CD4-positive, CD25-positive, alpha-beta regulatory T cell (primary cell): Measurements from ENCODE around the gene CMIP. TPM values are rescaled to one million over a fixed set of nuclear protein-coding genes. Genes with fewer than 3 reads are reported as not detected.

Source experiments
- ATAC-seq, 2 donors: fragments of 150-1000 bp; cut with Tn5 transposase; one replicate each; pipeline ENCODE4 v1.10.0; 2021; ENCODE audit warnings: low read depth in 2 of 2, moderate number of reproducible peaks in 2 of 2, moderate library complexity in 1 of 2
- DNase-seq, 3 donors: peaks; one replicate each; pipeline versions ENCODE4 v3.0.0 to v3.0.0-alpha.2; 2012 to 2022; ENCODE audit warnings: mixed read lengths in 1 of 3
- H3K27ac ChIP-seq: one replicate; pipeline ENCODE4 v1.7.0; 2013; ENCODE audit warnings: mild to moderate bottlenecking, low read length; ENCODE audit not compliant: insufficient read depth, poor library complexity, severe bottlenecking
- H3K27me3 ChIP-seq: one replicate; pipeline ENCODE4 v1.7.0; 2013; ENCODE audit warnings: low read length; ENCODE audit not compliant: control insufficient read depth, insufficient read depth
- H3K36me3 ChIP-seq: one replicate; pipeline ENCODE4 v1.7.0; 2013; ENCODE audit warnings: mild to moderate bottlenecking, low read length, moderate library complexity; ENCODE audit not compliant: control insufficient read depth, insufficient read depth
- H3K4me1 ChIP-seq: 2 replicates; pipeline ENCODE4 v1.7.0; 2013; ENCODE audit warnings: mild to moderate bottlenecking, low read length; ENCODE audit not compliant: insufficient read depth, control insufficient read depth, poor library complexity, severe bottlenecking
- H3K4me3 ChIP-seq: one replicate; pipeline ENCODE4 v1.7.0; 2013; ENCODE audit warnings: low read depth, mild to moderate bottlenecking, low read length, moderate library complexity
- H3K9me3 ChIP-seq, 2 experiments: 1 replicate in 1 of 2; 2 replicates in 1 of 2; pipeline ENCODE4 v1.7.0; 2013; ENCODE audit warnings: low read length in 2 of 2, mild to moderate bottlenecking in 1 of 2, moderate library complexity in 1 of 2; ENCODE audit not compliant: control insufficient read depth in 2 of 2
- H3K27ac Mint-ChIP-seq, 3 donors: one replicate each; pipeline ENCODE4 v1.8.0; 2020 to 2022; ENCODE audit warnings: mild to moderate bottlenecking in 3 of 3, mixed read lengths in 3 of 3, moderate library complexity in 2 of 3
- H3K27me3 Mint-ChIP-seq: one replicate; pipeline ENCODE4 v1.8.0; 2022; ENCODE audit warnings: mild to moderate bottlenecking, mixed read lengths
- H3K36me3 Mint-ChIP-seq: one replicate; pipeline ENCODE4 v1.8.0; 2020; ENCODE audit warnings: mixed read lengths
- H3K4me1 Mint-ChIP-seq, 4 donors: one replicate each; pipeline ENCODE4 v1.8.0; 2020 to 2022; ENCODE audit warnings: mixed read lengths in 4 of 4, mild to moderate bottlenecking in 1 of 4
- H3K4me3 Mint-ChIP-seq, 4 donors: one replicate each; pipeline ENCODE4 v1.8.0; 2020 to 2022; ENCODE audit warnings: mild to moderate bottlenecking in 4 of 4, mixed read lengths in 4 of 4, moderate library complexity in 3 of 4
- H3K9me3 Mint-ChIP-seq, 7 donors: one replicate each; pipeline ENCODE4 v1.8.0; 2020 to 2022; ENCODE audit warnings: mixed read lengths in 7 of 7, mild to moderate bottlenecking in 3 of 7, moderate library complexity in 2 of 7
- polyA plus RNA-seq, 4 donors: library from polyadenylated mRNA; unstranded; fragments of 300-500 nt; fragmentation: Illumina TruSeq; gene quantifications; one replicate each; pipeline ENCODE4 v1.2.3, GENCODE V29; 2021
- total RNA-seq: library from RNA; stranded (reverse); gene quantifications from one replicate; pipeline ENCODE4 v1.2.3, GENCODE V29; 2022

CMIP gene
- total and polyA plus RNA-seq, 5 donors from 2014 or later: 0.21 to 49.7 (median 0.94) TPM

DNA sequence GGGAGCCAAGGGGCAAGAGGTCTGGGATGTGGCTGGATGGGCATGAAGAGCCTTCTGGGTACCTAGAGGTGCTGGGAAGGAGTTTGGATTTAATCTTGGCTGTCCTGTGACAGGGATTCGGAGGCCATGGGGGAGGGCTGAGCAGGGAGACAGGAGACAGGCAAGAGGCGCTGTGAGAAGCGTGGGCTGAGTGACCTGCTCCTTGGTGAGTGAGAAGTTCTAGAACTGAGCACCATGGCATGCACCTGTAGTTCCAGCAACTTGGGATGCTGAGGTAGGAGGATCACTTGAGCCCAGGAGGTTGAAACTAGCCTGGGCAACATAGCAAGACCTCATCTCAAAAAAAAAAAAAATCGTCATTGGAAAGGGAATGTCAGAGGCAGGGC, 256.2 kb downstream of the CMIP start:
- Histone ChIP-seq H3K27me3 (no peaks in the 10 kb centered on the region), H3K36me3 (peaks cover 29% of the 10 kb centered on the region), H3K4me1 (no peaks in the 10 kb centered on the region), H3K27ac (no peak overlapping the region), H3K4me3 (no peak overlapping the region), H3K9me3 (no peaks in the 10 kb centered on the region)
- Mint-ChIP-seq H3K27ac (peak overlapping the region in 2 of 3 donors; percentile 60 to 77), H3K27me3 (no peaks in the 10 kb centered on the region), H3K36me3 (peaks cover 40% of the 10 kb centered on the region), H3K4me3 (no peak overlapping the region), H3K9me3 (no peaks in the 10 kb centered on the region), H3K4me1 (peaks cover 0 to 13% (median 9%) of the 10 kb centered on the region in 4 donors)
- no peak for ATAC-seq
- no peak for DNase-seq

DNA sequence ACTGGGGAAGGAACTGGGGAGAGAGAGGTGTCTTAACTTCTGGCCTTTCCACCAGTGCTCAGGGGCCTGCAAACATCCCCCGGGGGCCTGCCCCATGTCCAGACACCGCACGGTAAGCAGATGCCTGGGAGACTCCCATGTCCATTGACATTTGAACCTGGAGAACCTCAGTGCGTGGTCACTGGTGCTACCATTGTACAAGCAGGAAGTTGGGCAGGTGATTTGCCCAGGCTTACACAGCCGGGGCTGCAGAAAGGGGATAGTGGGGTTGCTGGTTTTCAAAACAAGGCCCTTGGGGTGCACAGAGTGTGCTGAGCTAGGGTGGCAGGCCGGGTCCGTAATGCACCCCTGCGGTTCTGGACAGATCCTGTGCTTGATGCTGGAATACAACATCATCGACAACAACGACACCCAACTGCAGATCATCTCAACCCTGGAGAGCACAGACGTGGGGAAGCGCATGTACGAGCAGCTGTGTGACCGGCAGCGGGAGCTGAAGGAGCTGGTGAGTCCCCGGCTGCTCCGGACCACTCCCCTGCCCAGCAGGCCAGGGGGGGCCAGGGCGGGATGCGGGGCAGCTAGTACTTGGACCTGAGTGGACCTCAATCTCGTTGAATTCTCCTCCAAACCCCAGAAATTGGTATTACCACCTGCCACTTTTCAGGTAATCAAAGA, 256.8 kb downstream of the CMIP start:
- Histone ChIP-seq H3K27ac (no peak overlapping the region), H3K4me3 (no peak overlapping the region), H3K36me3 (peaks cover 30% of the 10 kb centered on the region), H3K9me3 (no peaks in the 10 kb centered on the region), H3K4me1 (no peaks in the 10 kb centered on the region), H3K27me3 (no peaks in the 10 kb centered on the region)
- Mint-ChIP-seq H3K27ac (peak overlapping the region in 2 of 3 donors; percentile 63 to 73), H3K27me3 (no peaks in the 10 kb centered on the region), H3K4me1 (peaks cover 0 to 13% (median 8%) of the 10 kb centered on the region in 4 donors), H3K4me3 (no peak overlapping the region), H3K36me3 (peaks cover 40% of the 10 kb centered on the region), H3K9me3 (no peaks in the 10 kb centered on the region)
- no peak for DNase-seq
- no peak for ATAC-seq

DNA sequence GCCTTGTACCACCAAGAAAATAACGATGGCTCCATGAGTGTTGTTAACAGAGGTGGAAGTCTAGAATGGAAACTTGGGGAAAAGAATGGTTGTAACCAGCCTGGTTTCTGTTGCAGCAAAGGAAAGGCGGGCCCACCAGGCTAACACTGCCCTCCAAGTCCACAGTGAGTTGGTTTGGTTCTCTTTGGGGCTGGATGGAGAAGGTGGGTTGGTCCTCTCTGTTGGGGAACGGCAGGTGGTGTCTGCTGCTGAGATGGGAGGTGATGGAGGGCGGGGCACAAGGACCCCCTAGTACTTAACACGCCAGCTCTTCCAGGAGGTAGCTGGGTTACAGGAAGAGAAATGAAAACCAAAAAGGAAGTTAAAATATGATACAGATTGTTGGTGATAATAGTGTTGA, 257.9 kb downstream of the CMIP start:
- ATAC-seq (no peak), DNase-seq (no peak)
- H3K36me3 ChIP-seq: peaks cover 37% of the 10 kb centered on the region
- H3K4me1 ChIP-seq: no peaks in the 10 kb centered on the region
- Mint-ChIP-seq H3K4me3 (no peak overlapping the region), H3K27ac (peak overlapping the region in 2 of 3 donors; percentile 66 to 73), H3K27me3 (no peaks in the 10 kb centered on the region), H3K9me3 (peaks cover 0 to 2% (median 0%) of the 10 kb centered on the region in 7 donors), H3K4me1 (peaks cover 0 to 13% (median 10%) of the 10 kb centered on the region in 4 donors), H3K36me3 (peaks cover 47% of the 10 kb centered on the region)
- no peaks in the 10 kb centered on the region for H3K27me3 ChIP-seq
- H3K4me3 ChIP-seq: no peak overlapping the region
- no peaks in the 10 kb centered on the region for H3K9me3 ChIP-seq
- H3K27ac ChIP-seq: no peak overlapping the region

DNA sequence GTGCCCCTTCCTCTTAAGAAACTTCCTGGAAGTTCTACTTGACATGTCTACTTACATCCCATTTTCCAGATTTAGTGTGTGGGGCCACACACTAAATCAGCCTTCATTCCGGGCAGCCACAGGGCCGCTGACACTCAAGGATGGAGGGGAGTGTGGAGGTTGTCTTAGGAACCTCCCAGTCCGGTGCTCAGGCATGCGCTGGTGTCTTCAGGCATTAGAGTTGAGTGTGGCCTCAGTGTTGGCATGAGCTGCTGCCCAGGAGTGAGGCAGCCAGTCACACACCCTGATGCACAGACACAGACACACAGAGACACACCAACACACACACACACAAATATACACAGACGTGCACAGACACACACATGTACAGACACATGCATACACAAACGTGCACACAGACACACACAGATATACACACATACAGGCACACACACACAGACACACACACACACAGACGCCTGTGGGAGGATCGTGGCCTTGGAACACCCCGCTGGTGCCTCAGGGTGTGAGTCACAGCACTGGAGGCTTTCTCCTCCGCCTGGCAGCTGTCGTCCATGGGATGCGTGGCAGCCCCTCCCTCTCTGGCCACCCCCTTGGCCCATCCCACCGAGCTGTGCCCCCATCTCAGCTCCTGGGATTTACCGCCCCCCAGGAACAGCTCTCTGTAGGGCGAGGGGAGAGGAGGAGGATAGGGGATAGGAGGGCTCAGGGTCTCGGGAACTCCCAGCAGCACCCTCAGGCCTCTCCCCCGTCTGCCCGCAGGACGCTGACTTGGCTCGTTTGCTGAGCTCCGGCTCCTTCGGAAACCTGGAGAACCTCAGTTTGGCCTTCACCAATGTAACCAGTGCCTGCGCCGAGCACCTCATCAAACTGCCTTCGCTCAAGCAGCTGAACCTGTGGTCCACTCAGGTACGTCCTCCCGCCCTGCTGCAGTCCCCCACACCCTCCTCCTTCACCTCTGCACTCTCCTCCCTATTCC, 258.9 kb downstream of the CMIP start:
- ATAC-seq (no peak), DNase-seq (no peak)
- peaks cover 0 to 2% (median 0%) of the 10 kb centered on the region in 7 donors for H3K9me3 Mint-ChIP-seq
- H3K27ac Mint-ChIP-seq: peak overlapping the region; percentile 7 to 73 (median 66)
- no peak overlapping the region for H3K27ac ChIP-seq
- no peaks in the 10 kb centered on the region for H3K9me3 ChIP-seq
- H3K36me3 Mint-ChIP-seq: peaks cover 48% of the 10 kb centered on the region
- H3K4me3 ChIP-seq: no peak overlapping the region
- H3K27me3 Mint-ChIP-seq: no peaks in the 10 kb centered on the region
- H3K27me3 ChIP-seq: no peaks in the 10 kb centered on the region
- H3K4me3 Mint-ChIP-seq: no peak overlapping the region
- peaks cover 43% of the 10 kb centered on the region for H3K36me3 ChIP-seq
- H3K4me1 ChIP-seq: no peaks in the 10 kb centered on the region
- H3K4me1 Mint-ChIP-seq: peaks cover 0 to 13% (median 10%) of the 10 kb centered on the region in 4 donors

DNA sequence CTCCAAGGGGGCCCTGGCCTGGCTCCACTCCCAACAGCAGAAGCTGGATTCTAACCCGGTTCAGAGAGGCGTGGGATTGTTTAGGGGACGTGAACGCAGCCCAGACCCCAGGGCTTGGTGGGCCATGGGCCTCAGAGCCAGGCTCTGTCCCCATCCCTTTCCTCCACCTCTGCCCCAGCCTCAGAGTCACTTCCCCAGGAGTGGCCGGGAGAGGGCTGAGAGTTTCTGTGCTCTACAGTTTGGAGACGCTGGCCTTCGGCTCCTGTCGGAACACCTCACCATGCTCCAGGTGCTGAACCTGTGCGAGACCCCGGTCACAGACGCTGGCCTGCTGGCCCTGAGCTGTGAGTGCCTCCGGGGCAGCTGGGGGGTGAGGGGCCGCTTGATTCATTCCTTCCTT, 260.7 kb downstream of the CMIP start:
- DNase-seq (no peak), ATAC-seq (no peak)
- H3K4me3 ChIP-seq: no peak overlapping the region
- H3K27ac Mint-ChIP-seq: no peak overlapping the region
- no peaks in the 10 kb centered on the region for H3K9me3 ChIP-seq
- H3K36me3 Mint-ChIP-seq: peaks cover 46% of the 10 kb centered on the region
- H3K4me1 ChIP-seq: no peaks in the 10 kb centered on the region
- H3K4me1 Mint-ChIP-seq: peaks cover 0 to 19% (median 10%) of the 10 kb centered on the region in 4 donors
- H3K27me3 Mint-ChIP-seq: no peaks in the 10 kb centered on the region
- H3K27me3 ChIP-seq: no peaks in the 10 kb centered on the region
- H3K27ac ChIP-seq: no peak overlapping the region
- peaks cover 40% of the 10 kb centered on the region for H3K36me3 ChIP-seq
- H3K9me3 Mint-ChIP-seq: peaks cover 0 to 2% (median 0%) of the 10 kb centered on the region in 7 donors
- H3K4me3 Mint-ChIP-seq: no peak overlapping the region

DNA sequence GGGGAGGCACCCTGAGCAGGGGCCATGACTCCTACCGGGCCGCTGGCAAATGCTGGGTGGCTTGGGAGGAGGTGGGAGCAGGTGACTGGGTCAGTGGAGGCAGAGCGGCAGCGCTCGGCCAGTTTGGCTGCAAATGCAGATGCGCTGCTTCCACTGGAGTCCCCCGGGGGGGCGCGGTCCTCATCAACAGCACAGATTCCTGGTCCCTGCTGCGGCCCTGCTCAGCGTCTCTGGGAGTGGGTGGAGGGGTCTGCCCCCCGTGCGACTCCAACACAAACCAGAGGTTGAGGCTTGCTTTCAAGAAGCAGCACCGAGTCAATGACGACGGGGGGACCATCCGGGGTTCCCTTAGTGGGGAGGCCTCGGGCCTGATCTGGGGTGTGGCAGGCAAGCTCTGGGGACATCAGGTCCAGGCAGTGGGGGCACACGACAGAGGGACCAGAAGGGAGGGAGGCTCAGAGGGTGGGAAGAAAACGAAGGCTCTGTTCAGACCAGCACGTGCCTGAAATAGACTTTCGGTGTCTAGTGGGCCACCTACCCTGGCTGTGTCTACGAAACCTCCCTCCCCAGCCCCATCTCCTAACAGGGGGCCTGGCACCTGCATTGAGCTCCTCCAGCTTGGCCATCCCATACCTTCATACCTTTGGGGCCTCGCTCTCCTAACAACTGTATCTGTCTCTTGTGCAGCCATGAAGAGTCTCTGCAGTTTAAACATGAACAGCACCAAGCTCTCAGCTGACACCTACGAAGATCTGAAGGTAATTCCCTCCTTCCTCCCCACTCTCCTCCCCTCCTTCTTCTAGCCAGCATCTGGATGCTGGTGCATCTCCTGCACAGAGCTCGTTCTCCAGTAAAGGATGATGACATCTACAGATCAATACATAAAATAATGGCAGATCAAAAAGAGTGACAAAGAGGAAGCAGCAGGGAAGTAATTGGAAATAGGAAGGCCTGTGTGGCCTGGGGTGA, 262.0 kb downstream of the CMIP start:
- Mint-ChIP-seq H3K27ac (peak overlapping the region in 1 of 3 donors; percentile 33), H3K9me3 (peaks cover 0 to 2% (median 0%) of the 10 kb centered on the region in 7 donors), H3K4me1 (peaks cover 0 to 19% (median 10%) of the 10 kb centered on the region in 4 donors), H3K27me3 (no peaks in the 10 kb centered on the region), H3K36me3 (peaks cover 36% of the 10 kb centered on the region), H3K4me3 (peak overlapping the region in 1 of 4 donors; percentile 57)
- peaks cover 40% of the 10 kb centered on the region for H3K36me3 ChIP-seq
- no peaks in the 10 kb centered on the region for H3K27me3 ChIP-seq
- no peaks in the 10 kb centered on the region for H3K4me1 ChIP-seq
- no peak overlapping the region for H3K4me3 ChIP-seq
- ATAC-seq (no peak), DNase-seq (no peak)
- no peak overlapping the region for H3K27ac ChIP-seq
- H3K9me3 ChIP-seq: no peaks in the 10 kb centered on the region
